Common myeloid progenitor, CD34-positive (primary cell): ENCODE measurements around the gene CACNA2D1.

ENCODE experiments used
- CTCF ChIA-PET: fragments of 350-600 bp; sonication (Branson Sonifier 250); formaldehyde crosslinking; loops from one replicate; lab custom pipeline; 2021; ENCODE audit warnings: antibody characterized with exemption; lab: Charles Lee
- POLR2A ChIA-PET: fragments of 350-600 bp; sonication (Branson Sonifier 250); formaldehyde crosslinking; loops from one replicate; lab custom pipeline; 2021; ENCODE audit warnings: antibody characterized with exemption; lab: Charles Lee
- DNase-seq, 3 donors: peaks; one replicate each; pipeline versions ENCODE4 v3.0.0 to v3.0.0-alpha.2; 2013
- H3K27ac ChIP-seq, 2 experiments: 1 replicate in 1 of 2; 2 replicates in 1 of 2; pipeline ENCODE4 v1.7.0; 2013; ENCODE audit warnings: inconsistent platforms in 2 of 2, low read length in 2 of 2, mild to moderate bottlenecking in 2 of 2, low read depth in 1 of 2, moderate library complexity in 1 of 2; ENCODE audit not compliant: severe bottlenecking in 2 of 2, insufficient read depth in 1 of 2, poor library complexity in 1 of 2
- H3K27me3 ChIP-seq, 5 experiments: replicated peaks in 2 of 5; 1 replicate in 3 of 5; 2 replicates in 2 of 5; pipeline versions ENCODE4 v1.6.1 to v1.7.0; 2013; ENCODE audit warnings: low read length in 4 of 5, mild to moderate bottlenecking in 2 of 5, moderate library complexity in 2 of 5, inconsistent platforms in 1 of 5; ENCODE audit not compliant: insufficient read depth in 5 of 5, control insufficient read depth in 4 of 5
- H3K36me3 ChIP-seq, 4 experiments: 1 replicate in 2 of 4; 2 replicates in 2 of 4; pipeline versions ENCODE4 v1.6.1 to v1.7.0; 2013; ENCODE audit warnings: low read length in 3 of 4, control low read depth in 1 of 4, mild to moderate bottlenecking in 1 of 4; ENCODE audit not compliant: control insufficient read depth in 4 of 4, insufficient read depth in 4 of 4
- H3K4me1 ChIP-seq, 4 experiments: 1 replicate in 3 of 4; 2 replicates in 1 of 4; pipeline versions ENCODE4 v1.6.1 to v1.7.1; 2013; ENCODE audit warnings: low read length in 3 of 4, mild to moderate bottlenecking in 3 of 4, control low read depth in 1 of 4, inconsistent platforms in 1 of 4, moderate library complexity in 1 of 4; ENCODE audit not compliant: control insufficient read depth in 4 of 4, insufficient read depth in 4 of 4; ENCODE audit errors: control extremely low read depth in 1 of 4
- H3K4me3 ChIP-seq, 7 experiments: 1 replicate in 4 of 7; 2 replicates in 3 of 7; pipeline versions ENCODE4 v1.5.1 to v1.7.0; 2013; ENCODE audit warnings: mild to moderate bottlenecking in 7 of 7, low read length in 6 of 7, moderate library complexity in 6 of 7, inconsistent platforms in 2 of 7, low read depth in 2 of 7, control low read depth in 1 of 7; ENCODE audit not compliant: insufficient read depth in 4 of 7, control insufficient read depth in 1 of 7; ENCODE audit errors: extremely low read depth in 1 of 7
- H3K9me3 ChIP-seq, 5 experiments: 1 replicate in 4 of 5; 2 replicates in 1 of 5; pipeline versions ENCODE4 v1.6.1 to v1.7.1; 2013; ENCODE audit warnings: low read length in 4 of 5, mild to moderate bottlenecking in 2 of 5, inconsistent platforms in 1 of 5, low read depth in 1 of 5, moderate library complexity in 1 of 5; ENCODE audit not compliant: control insufficient read depth in 4 of 5, insufficient read depth in 2 of 5; ENCODE audit errors: control extremely low read depth in 1 of 5
- whole genome bisulfite sequencing: methylation state at CpG from one replicate; pipeline ENCODE4 v1.1.5; 2013; ENCODE audit not compliant: insufficient coverage; 5-methylcytosine and 5-hydroxymethylcytosine counted together

CACNA2D1 gene

DNA sequence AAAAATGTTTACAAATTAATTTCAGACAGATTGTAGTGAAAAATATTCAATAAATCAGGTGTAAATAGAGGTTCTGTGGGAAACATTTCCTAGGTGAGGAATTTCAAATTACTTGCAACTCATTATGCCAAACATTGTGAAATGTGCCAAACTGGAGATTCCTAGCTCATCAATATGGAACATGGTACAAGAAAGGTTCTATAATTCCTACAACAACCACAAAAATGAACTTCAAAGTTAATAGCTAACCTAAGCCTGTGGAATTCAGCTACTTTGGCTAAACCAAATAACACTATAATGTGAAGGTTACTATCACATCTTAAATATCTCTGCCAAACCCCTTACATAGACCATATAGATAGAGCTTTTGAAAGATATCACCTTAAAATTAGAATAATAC is 450.4 kb downstream of the CACNA2D1 start:
- ChIA-PET POLR2A (no interaction called here), CTCF (no interaction called here)
- Histone ChIP-seq H3K27me3 (no peaks in the 10 kb centered on the region), H3K36me3 (no peaks in the 10 kb centered on the region), H3K27ac (no peak overlapping the region), H3K4me1 (no peaks in the 10 kb centered on the region), H3K9me3 (no peaks in the 10 kb centered on the region), H3K4me3 (no peak overlapping the region)
- DNase-seq: no peak

DNA sequence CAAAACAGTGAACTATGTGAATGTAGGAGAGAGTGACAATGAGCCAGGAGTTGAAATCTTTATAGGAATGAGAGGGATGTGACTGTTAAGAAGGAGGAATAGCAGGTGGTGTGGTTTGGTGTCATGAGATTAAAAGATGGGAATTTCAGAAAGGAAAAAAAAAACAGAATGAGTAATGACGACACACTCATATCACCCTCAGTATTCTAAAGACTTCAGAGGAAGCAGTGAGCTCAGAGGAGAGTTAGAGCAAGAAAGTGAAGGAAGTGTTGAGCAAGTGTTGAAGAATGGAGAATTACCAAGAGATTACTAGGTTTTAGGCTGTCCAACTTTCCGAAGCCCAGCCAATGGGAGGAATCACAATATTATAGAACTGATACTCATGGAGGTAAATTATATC is 453.2 kb downstream of the CACNA2D1 start:
- Histone ChIP-seq H3K4me1 (no peaks in the 10 kb centered on the region), H3K27ac (no peak overlapping the region), H3K9me3 (no peaks in the 10 kb centered on the region), H3K4me3 (no peak overlapping the region), H3K36me3 (no peaks in the 10 kb centered on the region), H3K27me3 (no peaks in the 10 kb centered on the region)
- ChIA-PET POLR2A (interaction anchor here (0.6 kb wide), 1 partner anchor 663 kb away, joined by 4 read pairs; no protein-coding TSS in a partner anchor), CTCF (no interaction called here)
- no peak for DNase-seq
- no CpG with 5 or more reads among the region's 2 CpGs for WGBS

DNA sequence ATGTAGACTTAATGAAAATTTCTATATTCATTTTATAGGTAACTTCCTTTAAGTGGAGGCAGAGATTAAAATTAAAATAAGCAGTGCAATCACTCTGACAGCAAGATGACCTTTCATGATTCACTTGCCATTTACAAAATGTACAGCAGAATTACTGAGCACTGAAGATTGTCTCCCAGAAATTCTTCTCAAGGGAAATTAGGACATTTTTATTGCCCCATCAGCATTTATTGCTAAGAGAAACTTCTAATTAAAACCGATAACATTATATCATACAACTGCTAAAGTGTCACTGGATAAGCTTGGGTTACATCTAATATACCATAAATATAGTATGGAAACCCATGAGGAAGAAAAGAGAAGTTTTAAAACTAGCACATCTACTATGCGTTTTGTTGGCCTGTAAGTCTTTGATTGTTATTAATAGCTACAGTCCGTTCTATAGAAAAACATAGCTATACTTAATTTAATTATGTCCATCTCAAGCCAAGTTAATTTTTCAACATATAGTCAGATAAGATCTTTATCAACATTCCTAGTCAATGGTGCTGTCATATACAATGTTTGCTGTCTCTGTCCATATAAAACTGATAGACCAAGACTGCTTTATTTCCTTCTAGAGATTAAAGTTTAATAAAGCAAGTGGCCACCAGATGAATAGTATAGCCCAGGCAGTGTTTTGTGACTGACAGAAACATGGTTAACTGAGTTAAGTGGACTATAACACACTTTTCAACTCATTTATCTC is 456.7 kb downstream of the CACNA2D1 start:
- POLR2A ChIA-PET: no interaction called here
- no peaks in the 10 kb centered on the region for H3K36me3 ChIP-seq
- no peaks in the 10 kb centered on the region for H3K4me1 ChIP-seq
- no peaks in the 10 kb centered on the region for H3K9me3 ChIP-seq
- H3K27me3 ChIP-seq: no peaks in the 10 kb centered on the region
- no CpG with 5 or more reads among the region's 3 CpGs for WGBS
- H3K4me3 ChIP-seq: no peak overlapping the region
- DNase-seq: no peak
- no peak overlapping the region for H3K27ac ChIP-seq
- CTCF ChIA-PET: no interaction called here

DNA sequence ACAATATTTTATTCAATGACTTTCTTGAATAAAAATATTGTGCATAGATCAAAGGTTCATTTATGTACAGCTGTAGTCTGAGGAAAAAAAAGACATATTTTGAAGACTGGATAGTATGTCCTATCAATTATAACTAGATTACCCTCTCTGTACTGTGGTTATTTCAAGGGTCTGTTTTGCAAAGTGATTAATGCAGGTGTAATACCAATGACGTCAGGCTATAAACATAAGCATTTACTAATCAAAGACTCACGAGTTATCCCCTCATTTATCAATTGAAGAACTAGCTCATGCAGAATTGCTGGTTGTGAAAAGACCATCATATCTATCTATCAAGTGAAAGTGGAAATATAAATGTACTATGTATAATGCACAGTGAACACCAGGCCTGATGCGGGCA is 460.2 kb downstream of the CACNA2D1 start:
- no peaks in the 10 kb centered on the region for H3K27me3 ChIP-seq
- no peaks in the 10 kb centered on the region for H3K4me1 ChIP-seq
- no CpG with 5 or more reads among the region's 3 CpGs for WGBS
- no peak for DNase-seq
- no peaks in the 10 kb centered on the region for H3K36me3 ChIP-seq
- ChIA-PET POLR2A (no interaction called here), CTCF (no interaction called here)
- no peaks in the 10 kb centered on the region for H3K9me3 ChIP-seq
- H3K27ac ChIP-seq: no peak overlapping the region
- no peak overlapping the region for H3K4me3 ChIP-seq

DNA sequence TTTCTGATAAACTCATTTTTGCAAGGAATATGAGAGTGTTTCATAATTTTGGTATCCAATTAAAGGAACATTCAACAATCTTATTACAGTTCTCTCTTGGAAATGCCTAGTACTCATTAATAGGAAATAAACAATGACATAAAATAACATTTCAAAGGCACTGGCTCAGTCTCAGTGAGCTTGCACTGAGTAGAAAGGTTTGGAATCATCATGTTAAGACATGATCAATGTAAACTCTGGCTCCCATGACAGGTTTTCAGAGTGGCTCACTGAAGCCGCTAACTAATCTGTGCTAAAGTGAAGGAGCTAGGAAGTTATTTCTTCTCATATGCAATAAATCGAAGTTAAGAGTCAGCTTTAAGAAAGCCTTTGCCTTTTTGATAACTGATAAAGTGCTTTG is 470.5 kb downstream of the CACNA2D1 start:
- DNase-seq: no peak
- Histone ChIP-seq H3K27ac (no peak overlapping the region), H3K4me1 (no peaks in the 10 kb centered on the region), H3K9me3 (no peaks in the 10 kb centered on the region), H3K4me3 (no peak overlapping the region), H3K27me3 (no peaks in the 10 kb centered on the region), H3K36me3 (no peaks in the 10 kb centered on the region)
- POLR2A ChIA-PET: no interaction called here
- 86% methylated on average over 1 of the region's 2 CpGs for WGBS
- CTCF ChIA-PET: no interaction called here

DNA sequence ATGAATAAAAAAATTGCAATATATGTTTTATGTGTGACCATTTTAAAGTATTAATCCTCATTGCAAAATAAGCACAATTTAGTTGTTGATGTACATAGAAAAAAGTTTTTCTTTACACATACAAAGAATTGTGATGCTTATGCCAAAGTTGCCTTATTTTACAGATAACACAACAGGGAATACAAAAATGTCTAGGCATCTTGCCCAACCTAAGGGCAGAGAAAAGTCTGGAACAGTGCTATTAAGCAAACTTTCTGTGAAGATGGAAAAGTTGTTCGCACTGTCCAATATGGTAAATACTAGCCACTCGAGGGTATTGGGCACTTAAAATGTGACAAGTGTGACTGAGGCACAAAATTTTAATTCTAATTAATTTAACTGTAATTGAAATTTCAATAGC is 483.6 kb downstream of the CACNA2D1 start:
- H3K27ac ChIP-seq: no peak overlapping the region
- no peak for DNase-seq
- no peak overlapping the region for H3K4me3 ChIP-seq
- no CpG with 5 or more reads among the region's 2 CpGs for WGBS
- H3K27me3 ChIP-seq: no peaks in the 10 kb centered on the region
- POLR2A ChIA-PET: no interaction called here
- no peaks in the 10 kb centered on the region for H3K36me3 ChIP-seq
- CTCF ChIA-PET: interaction anchor here (2.0 to 7.2 kb wide), 2 partner anchors 9 to 460 kb away, joined by 4 to 85 read pairs; no protein-coding TSS in a partner anchor
- no peaks in the 10 kb centered on the region for H3K4me1 ChIP-seq
- no peaks in the 10 kb centered on the region for H3K9me3 ChIP-seq

DNA sequence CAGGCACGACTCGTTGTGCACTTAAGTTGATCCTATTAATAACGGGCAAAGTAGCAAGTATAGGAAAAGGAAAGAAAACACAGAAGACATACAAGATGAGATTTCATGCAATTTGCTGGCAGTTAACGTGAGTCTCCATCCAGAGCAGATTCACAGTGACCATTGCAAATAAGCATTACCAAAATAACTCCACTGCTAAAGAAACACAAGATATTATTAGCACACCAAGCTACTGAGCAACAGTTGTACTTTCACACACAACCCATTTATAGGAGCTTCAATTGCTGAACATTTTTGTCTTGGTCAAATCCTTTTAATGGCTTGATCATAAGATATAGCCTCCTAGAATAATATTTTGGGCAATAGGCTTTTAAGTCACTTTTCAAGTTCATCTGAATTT is 486.1 kb downstream of the CACNA2D1 start:
- no peaks in the 10 kb centered on the region for H3K4me1 ChIP-seq
- H3K27ac ChIP-seq: no peak overlapping the region
- no peak overlapping the region for H3K4me3 ChIP-seq
- H3K27me3 ChIP-seq: no peaks in the 10 kb centered on the region
- DNase-seq: no peak
- WGBS: 95% methylated on average over 4 of the region's 4 CpGs
- no peaks in the 10 kb centered on the region for H3K9me3 ChIP-seq
- H3K36me3 ChIP-seq: no peaks in the 10 kb centered on the region
- ChIA-PET CTCF (interaction anchor here (1.5 to 7.2 kb wide), 3 partner anchors 37 to 458 kb away, joined by 3 to 85 read pairs (median 13); no protein-coding TSS in a partner anchor), POLR2A (no interaction called here)
